Measurements from ENCODE around the gene FLNB.

DNA sequence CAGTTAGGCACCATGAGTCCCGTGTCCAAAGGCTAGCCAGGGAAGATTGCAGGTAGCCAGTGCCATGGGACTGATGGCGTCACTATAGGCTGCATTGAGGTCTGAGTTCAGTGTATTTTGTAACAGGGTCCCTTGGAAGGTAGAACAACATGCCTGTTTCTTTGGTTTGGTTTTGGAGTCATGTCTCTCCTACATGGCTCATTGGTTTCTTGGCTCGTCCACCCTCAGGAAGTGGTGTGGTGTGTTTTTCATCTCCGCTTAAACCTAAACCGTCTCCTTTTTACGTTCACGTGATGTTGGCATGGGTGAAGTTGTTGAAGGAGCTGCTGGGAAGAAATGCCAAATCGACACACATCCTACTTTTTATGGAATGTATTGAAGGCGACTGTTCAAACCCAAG lies 71.6 kb downstream of the FLNB start:
- no peak for TF ChIP-seq EP300 (IDR thresholded peaks at IDR 0.05; ENCODE audit: borderline replicate concordance in 1 of 2, control insufficient read depth in 1 of 2, low read depth in 2 of 2, low read length in 2 of 2)
- TF ChIP-seq ATF7 (IDR thresholded peaks at IDR 0.05; ENCODE audit: low read depth), result no peak
- no peak for TF ChIP-seq EED (IDR thresholded peaks at IDR 0.05; ENCODE audit: low read depth)
- TF ChIP-seq NBN (IDR thresholded peaks at IDR 0.05), result no peak
- TF ChIP-seq CTCF (IDR thresholded peaks at IDR 0.05 in 2 of 3, conservative IDR thresholded peaks at IDR 0.05 in 1 of 3; ENCODE audit: control insufficient read depth in 2 of 3, extremely low read depth in 1 of 3, insufficient read depth in 1 of 3, low read depth in 3 of 3, low read length in 3 of 3), result no peak
- no peak for TF ChIP-seq DPF2 (IDR thresholded peaks at IDR 0.05)
- no peak for TF ChIP-seq RAD21 (IDR thresholded peaks at IDR 0.05; ENCODE audit: insufficient read depth, low read depth, low read length)
- TF ChIP-seq TCF3 (IDR thresholded peaks at IDR 0.05; ENCODE audit: borderline replicate concordance, insufficient read depth, low read depth, low read length), result no peak
- no peak for TF ChIP-seq POLR2A (IDR thresholded peaks at IDR 0.05; ENCODE audit: low read depth, low read length)
- TF ChIP-seq TAF1 (IDR thresholded peaks at IDR 0.05; ENCODE audit: borderline replicate concordance, low read depth, low read length), result no peak
- no peak for TF ChIP-seq CEBPB (IDR thresholded peaks at IDR 0.05; ENCODE audit: borderline replicate concordance in 1 of 2, low read depth in 2 of 2, low read length in 2 of 2)

Measured in GM12878 (cell line).